ENCODE measurements around the gene KRT71. TPM values are rescaled to one million over a fixed set of nuclear protein-coding genes. Genes with fewer than 3 reads are reported as not detected.

KRT71 gene
- total RNA-seq, 1 donor from 2014 or later, result not detected

DNA sequence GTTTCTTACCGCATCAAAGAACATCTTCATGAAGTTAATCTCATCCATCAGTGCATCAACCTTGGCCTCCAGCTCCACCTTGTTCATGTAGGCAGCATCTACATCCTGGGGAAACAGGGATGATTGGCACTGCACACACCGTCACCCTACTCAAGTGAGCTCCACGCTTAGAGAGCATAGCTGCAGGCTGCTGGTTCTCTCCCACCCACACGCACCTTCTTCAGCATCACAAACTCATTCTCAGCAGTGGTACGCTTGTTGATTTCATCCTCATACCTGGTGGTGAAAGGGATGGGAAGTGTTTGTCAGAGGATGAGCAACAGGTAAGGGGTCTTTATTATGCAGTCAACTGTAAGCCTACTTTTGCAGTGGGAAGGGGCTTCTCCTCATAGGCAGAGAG is 35.1 kb downstream of the KRT71 start:
- TF ChIP-seq EZH2 (IDR thresholded peaks at IDR 0.05), result no peak
- TF ChIP-seq, protein P1, sequence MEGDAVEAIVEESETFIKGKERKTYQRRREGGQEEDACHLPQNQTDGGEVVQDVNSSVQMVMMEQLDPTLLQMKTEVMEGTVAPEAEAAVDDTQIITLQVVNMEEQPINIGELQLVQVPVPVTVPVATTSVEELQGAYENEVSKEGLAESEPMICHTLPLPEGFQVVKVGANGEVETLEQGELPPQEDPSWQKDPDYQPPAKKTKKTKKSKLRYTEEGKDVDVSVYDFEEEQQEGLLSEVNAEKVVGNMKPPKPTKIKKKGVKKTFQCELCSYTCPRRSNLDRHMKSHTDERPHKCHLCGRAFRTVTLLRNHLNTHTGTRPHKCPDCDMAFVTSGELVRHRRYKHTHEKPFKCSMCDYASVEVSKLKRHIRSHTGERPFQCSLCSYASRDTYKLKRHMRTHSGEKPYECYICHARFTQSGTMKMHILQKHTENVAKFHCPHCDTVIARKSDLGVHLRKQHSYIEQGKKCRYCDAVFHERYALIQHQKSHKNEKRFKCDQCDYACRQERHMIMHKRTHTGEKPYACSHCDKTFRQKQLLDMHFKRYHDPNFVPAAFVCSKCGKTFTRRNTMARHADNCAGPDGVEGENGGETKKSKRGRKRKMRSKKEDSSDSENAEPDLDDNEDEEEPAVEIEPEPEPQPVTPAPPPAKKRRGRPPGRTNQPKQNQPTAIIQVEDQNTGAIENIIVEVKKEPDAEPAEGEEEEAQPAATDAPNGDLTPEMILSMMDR (IDR thresholded peaks at IDR 0.05), result no peak
- TF ChIP-seq EZH2phosphoT487 (IDR thresholded peaks at IDR 0.05), result no peak
- Mint-ChIP-seq H3K27me3 (ENCODE audit: insufficient read depth, low read depth) (peaks cover 12% of the 10 kb centered on the region), H3K36me3 (no peaks in the 10 kb centered on the region), H3K9me3 (no peaks in the 10 kb centered on the region), H3K27ac (no peak overlapping the region), H3K4me1 (no peaks in the 10 kb centered on the region), H3K4me3 (no peak overlapping the region)
- Histone ChIP-seq H3K9ac (no peak overlapping the region), H3K36me3 (no peaks in the 10 kb centered on the region), H3K9me3 (ENCODE audit: low read depth) (no peaks in the 10 kb centered on the region), H3K27me3 (no peaks in the 10 kb centered on the region), H3K4me1 (no peaks in the 10 kb centered on the region), H3K79me2 (ENCODE audit: low read depth) (no peaks in the 10 kb centered on the region), H3K27ac (no peak overlapping the region), H3K4me3 (no peak overlapping the region), H3F3A (ENCODE audit: low read depth) (no peaks in the 10 kb centered on the region), H3K4me2 (no peak overlapping the region), H4K20me1 (ENCODE audit: low read depth) (no peaks in the 10 kb centered on the region), H2AFZ (replicated peaks) (no peak overlapping the region)
- no peak for DNase-seq (ENCODE audit: low spot score)

DNA sequence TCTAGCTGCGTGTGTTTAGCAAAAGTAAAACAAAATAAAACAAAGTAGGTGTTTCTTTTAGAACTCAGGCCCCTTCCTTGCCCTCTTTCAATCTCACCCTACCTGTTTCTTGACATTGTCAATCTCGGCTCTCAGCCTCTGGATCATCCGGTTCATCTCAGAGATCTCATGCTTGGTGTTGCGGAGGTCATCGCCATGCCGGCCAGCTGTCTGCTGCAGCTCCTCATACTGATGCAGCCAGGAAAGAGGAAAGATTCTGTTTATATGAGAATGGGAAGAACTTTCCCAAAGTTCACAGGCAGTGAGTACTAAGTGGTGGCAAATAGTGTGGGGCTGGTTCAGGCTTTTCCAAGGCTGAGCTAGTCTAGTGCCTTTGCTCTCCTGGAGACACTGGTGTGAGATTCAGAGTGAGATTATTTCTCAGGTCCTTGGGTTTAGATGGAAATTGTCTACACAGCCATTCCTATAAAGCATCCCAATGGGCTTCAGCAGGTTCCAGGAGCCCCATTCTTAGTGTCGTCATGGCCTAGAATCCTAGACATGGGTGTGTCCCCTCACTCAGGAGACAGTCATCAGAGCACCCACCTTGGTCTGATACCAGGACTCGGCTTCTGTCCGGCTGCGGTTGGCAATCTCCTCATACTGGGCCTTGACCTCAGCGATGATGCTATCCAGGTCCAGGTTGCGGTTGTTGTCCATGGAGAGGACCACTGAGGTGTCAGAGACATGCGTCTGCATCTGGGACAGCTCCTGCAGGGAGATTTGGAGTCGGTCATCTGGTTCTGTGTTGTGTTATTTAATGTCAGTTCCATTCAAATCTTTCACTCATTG is 35.7 kb downstream of the KRT71 start:
- no peaks in the 10 kb centered on the region for H3K27me3 ChIP-seq
- no peak overlapping the region for H3K9ac ChIP-seq
- H3K9me3 Mint-ChIP-seq, result no peaks in the 10 kb centered on the region
- H2AFZ ChIP-seq (replicated peaks), result no peak overlapping the region
- H4K20me1 ChIP-seq (ENCODE audit: low read depth), result no peaks in the 10 kb centered on the region
- no peak overlapping the region for H3K4me2 ChIP-seq
- H3F3A ChIP-seq (ENCODE audit: low read depth), result no peaks in the 10 kb centered on the region
- no peaks in the 10 kb centered on the region for H3K4me1 ChIP-seq
- H3K36me3 Mint-ChIP-seq, result no peaks in the 10 kb centered on the region
- H3K4me3 ChIP-seq, result no peak overlapping the region
- peaks cover 10% of the 10 kb centered on the region for H3K27me3 Mint-ChIP-seq (ENCODE audit: insufficient read depth, low read depth)
- H3K79me2 ChIP-seq (ENCODE audit: low read depth), result no peaks in the 10 kb centered on the region
- H3K27ac ChIP-seq, result no peak overlapping the region
- H3K27ac Mint-ChIP-seq, result no peak overlapping the region
- no peak for DNase-seq (ENCODE audit: low spot score)
- TF ChIP-seq, protein P1 (IDR thresholded peaks at IDR 0.05), result no peak
- no peak for TF ChIP-seq EZH2phosphoT487 (IDR thresholded peaks at IDR 0.05)
- TF ChIP-seq EZH2 (IDR thresholded peaks at IDR 0.05), result no peak
- H3K4me1 Mint-ChIP-seq, result no peaks in the 10 kb centered on the region
- H3K9me3 ChIP-seq (ENCODE audit: low read depth), result no peaks in the 10 kb centered on the region
- H3K36me3 ChIP-seq, result no peaks in the 10 kb centered on the region
- H3K4me3 Mint-ChIP-seq, result no peak overlapping the region

DNA sequence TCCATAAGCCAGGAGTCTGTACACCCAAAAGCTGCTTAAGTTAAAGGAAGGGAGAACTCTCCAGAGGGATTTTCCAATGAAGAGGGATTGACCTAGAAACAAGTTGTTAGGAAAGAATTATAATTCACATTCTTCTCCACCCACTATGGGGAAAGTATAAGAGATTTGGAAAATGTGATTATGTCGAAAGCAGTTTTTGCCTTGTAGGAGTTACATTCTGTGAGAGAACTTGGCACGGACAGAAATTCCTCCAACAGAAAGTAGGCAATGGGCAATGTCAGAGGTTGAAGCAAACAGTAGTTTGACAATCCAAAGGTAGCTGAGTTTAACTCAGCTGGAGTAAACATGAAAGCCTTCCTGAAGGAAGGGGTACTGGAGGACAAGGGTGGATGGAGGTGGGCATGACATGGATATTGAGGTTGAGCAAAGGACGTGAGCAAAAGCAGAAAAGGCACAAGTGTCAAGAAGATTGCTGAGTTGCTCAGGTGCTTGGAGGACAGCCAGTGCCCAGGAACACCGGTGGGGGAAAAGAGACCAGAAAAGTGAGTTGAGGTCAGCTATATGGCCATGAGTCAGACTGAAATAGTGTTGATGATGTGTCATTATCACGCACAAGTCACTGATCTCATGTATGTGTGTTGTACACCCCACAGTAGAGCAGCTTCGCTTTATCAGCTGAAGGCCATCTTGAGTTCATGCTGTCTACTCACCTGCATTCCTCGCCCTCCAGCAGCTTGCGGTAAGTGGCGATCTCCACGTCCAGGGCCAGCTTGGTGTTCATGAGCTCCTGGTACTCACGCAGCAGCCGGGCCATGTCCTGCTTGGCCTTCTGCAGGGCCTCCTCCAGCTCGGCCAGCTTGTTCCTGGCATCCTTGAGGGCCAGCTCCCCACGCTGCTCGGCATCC is 36.8 kb downstream of the KRT71 start:
- no peaks in the 10 kb centered on the region for H3F3A ChIP-seq (ENCODE audit: low read depth)
- H2AFZ ChIP-seq (replicated peaks), result no peak overlapping the region
- no peaks in the 10 kb centered on the region for H3K36me3 ChIP-seq
- no peaks in the 10 kb centered on the region for H3K79me2 ChIP-seq (ENCODE audit: low read depth)
- no peaks in the 10 kb centered on the region for H4K20me1 ChIP-seq (ENCODE audit: low read depth)
- H3K27me3 Mint-ChIP-seq (ENCODE audit: insufficient read depth, low read depth), result peaks cover 7% of the 10 kb centered on the region
- no peak overlapping the region for H3K4me3 Mint-ChIP-seq
- no peaks in the 10 kb centered on the region for H3K9me3 ChIP-seq (ENCODE audit: low read depth)
- H3K27ac ChIP-seq, result no peak overlapping the region
- H3K4me1 ChIP-seq, result no peaks in the 10 kb centered on the region
- no peaks in the 10 kb centered on the region for H3K4me1 Mint-ChIP-seq
- H3K4me2 ChIP-seq, result no peak overlapping the region
- TF ChIP-seq EZH2 (IDR thresholded peaks at IDR 0.05) (no peak), EZH2phosphoT487 (IDR thresholded peaks at IDR 0.05) (no peak)
- TF ChIP-seq, protein P1 (IDR thresholded peaks at IDR 0.05), result no peak
- no peak overlapping the region for H3K9ac ChIP-seq
- no peak overlapping the region for H3K4me3 ChIP-seq
- no peak for DNase-seq (ENCODE audit: low spot score)
- H3K36me3 Mint-ChIP-seq, result no peaks in the 10 kb centered on the region
- H3K27me3 ChIP-seq, result no peaks in the 10 kb centered on the region
- H3K9me3 Mint-ChIP-seq, result peaks cover 7% of the 10 kb centered on the region
- no peak overlapping the region for H3K27ac Mint-ChIP-seq

Measured in neural progenitor cell (in vitro differentiated cells).